ENCODE data around the gene C3orf49.
A peak's percentile ranks its signal among the peaks of the same experiment; 100 is the strongest.

The C3orf49 gene

DNA sequence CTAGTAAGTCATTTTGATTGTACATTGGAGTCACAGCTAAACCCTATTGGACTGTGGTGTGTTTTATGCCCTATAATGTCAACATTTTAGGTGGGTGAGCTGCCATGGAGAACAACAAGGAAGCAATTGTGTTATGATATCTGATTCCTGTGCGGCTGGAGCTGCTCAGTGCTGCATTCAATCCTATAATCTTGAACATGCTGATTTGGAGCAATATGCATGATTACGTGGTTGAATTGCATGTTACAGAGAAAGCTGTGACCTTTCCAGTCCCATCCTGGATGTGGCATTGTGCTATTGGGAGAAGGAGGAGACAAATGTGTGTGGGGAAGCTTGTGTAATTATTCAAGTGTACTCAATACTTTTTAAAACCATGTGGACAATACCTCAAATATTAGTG is 20.1 kb upstream of the C3orf49 start:
- no peak for TF ChIP-seq CTCF (IDR thresholded peaks at IDR 0.05; ENCODE audit: low read depth, low read length)
- TF ChIP-seq, protein P1, sequence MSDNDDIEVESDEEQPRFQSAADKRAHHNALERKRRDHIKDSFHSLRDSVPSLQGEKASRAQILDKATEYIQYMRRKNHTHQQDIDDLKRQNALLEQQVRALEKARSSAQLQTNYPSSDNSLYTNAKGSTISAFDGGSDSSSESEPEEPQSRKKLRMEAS (IDR thresholded peaks at IDR 0.05; ENCODE audit: low read depth, low read length), result no peak
- no peak for TF ChIP-seq MYC (IDR thresholded peaks at IDR 0.05; ENCODE audit: low read depth, low read length)
- no peak for TF ChIP-seq POLR2A (IDR thresholded peaks at IDR 0.05; ENCODE audit: extremely low read depth, insufficient read length)
- DNase-seq (ENCODE audit: low read depth), result no peak
- H3K4me3 ChIP-seq (ENCODE audit: low read depth, low read length), result no peak overlapping the region

DNA sequence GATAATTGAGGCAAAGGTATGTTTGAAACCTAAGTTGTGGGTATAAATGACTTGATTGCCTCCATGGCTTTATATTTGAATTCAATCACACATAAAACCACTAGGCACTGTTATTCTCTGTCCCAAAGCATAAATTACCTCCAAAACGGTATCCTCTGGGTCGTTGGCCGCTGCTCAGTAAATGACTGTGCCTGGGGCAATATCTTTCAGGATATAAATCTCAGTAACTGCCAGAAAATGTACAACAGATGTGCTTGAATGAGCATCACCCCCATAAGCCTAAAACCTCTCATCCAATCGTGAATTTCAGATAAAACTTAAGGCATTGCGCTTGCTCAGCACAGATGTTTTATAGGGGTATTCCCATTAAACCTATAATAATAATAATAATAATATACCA is 19.0 kb upstream of the C3orf49 start:
- TF ChIP-seq, protein P1 (IDR thresholded peaks at IDR 0.05; ENCODE audit: low read depth, low read length), result no peak
- TF ChIP-seq MYC (IDR thresholded peaks at IDR 0.05; ENCODE audit: low read depth, low read length), result no peak
- no peak for TF ChIP-seq CTCF (IDR thresholded peaks at IDR 0.05; ENCODE audit: low read depth, low read length)
- no peak for TF ChIP-seq POLR2A (IDR thresholded peaks at IDR 0.05; ENCODE audit: extremely low read depth, insufficient read length)
- H3K4me3 ChIP-seq (ENCODE audit: low read depth, low read length), result no peak overlapping the region
- DNase-seq (ENCODE audit: low read depth), result no peak

DNA sequence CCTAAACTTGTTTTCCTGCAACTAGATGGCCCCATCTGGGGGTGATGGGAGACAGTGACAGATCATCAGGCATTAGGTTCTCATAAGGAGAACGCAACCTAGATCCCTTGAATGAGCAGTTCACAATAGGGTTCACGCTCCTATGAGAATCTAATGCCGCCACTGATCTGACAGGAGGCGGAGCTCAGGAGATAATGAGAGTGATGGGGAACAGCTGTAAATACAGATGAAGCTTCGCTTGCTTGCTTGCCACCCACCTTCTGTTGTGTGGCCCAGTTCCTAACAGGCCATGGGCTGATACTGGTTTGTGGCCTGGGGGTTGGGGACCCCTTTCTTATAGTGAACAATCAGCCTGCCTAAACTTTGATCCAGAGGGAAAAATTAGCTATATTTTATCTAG is 15.2 kb upstream of the C3orf49 start:
- no peak for DNase-seq (ENCODE audit: low read depth)
- TF ChIP-seq MYC (IDR thresholded peaks at IDR 0.05; ENCODE audit: low read depth, low read length), result no peak
- no peak for TF ChIP-seq POLR2A (IDR thresholded peaks at IDR 0.05; ENCODE audit: extremely low read depth, insufficient read length)
- no peak for TF ChIP-seq CTCF (IDR thresholded peaks at IDR 0.05; ENCODE audit: low read depth, low read length)
- TF ChIP-seq, protein P1 (IDR thresholded peaks at IDR 0.05; ENCODE audit: low read depth, low read length), result no peak
- H3K4me3 ChIP-seq (ENCODE audit: low read depth, low read length), result no peak overlapping the region

GRCh38 chr3:63807961-63808565 is 11.0 kb upstream of the C3orf49 start:
- TF ChIP-seq MYC (IDR thresholded peaks at IDR 0.05; ENCODE audit: low read depth, low read length) (no peak), POLR2A (IDR thresholded peaks at IDR 0.05; ENCODE audit: extremely low read depth, insufficient read length) (no peak), CTCF (IDR thresholded peaks at IDR 0.05; ENCODE audit: low read depth, low read length) (no peak)
- TF ChIP-seq, protein P1 (IDR thresholded peaks at IDR 0.05; ENCODE audit: low read depth, low read length), result no peak
- DNase-seq (ENCODE audit: low read depth), result peak; percentile 35
- no peak overlapping the region for H3K4me3 ChIP-seq (ENCODE audit: low read depth, low read length)

DNA sequence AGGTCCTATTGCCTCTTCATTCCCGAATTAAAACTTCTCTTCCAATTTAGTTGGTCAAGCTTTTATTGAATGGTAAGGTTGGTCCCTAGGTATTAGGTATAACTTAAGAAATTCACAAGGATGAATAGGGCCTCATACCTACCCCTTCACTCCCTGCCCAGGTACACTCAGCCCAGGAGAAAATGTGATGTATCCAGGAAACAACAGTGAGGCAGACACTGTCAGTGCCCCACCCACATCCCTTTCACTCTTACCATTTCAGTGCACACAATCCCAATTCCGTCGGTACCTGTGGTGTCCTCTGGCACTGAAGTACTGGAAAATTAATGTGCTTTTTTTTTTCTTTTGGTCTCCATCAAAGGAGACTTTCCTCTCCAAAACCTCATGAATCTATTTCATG is 10.5 kb upstream of the C3orf49 start:
- TF ChIP-seq CTCF (IDR thresholded peaks at IDR 0.05; ENCODE audit: low read depth, low read length) (no peak), POLR2A (IDR thresholded peaks at IDR 0.05; ENCODE audit: extremely low read depth, insufficient read length) (no peak), MYC (IDR thresholded peaks at IDR 0.05; ENCODE audit: low read depth, low read length) (no peak)
- TF ChIP-seq, protein P1 (IDR thresholded peaks at IDR 0.05; ENCODE audit: low read depth, low read length), result no peak
- no peak overlapping the region for H3K4me3 ChIP-seq (ENCODE audit: low read depth, low read length)
- DNase-seq (ENCODE audit: low read depth), result no peak

Data from NB4 (cell line).